ENCODE results near the gene RAB1B.

Gene RAB1B

DNA sequence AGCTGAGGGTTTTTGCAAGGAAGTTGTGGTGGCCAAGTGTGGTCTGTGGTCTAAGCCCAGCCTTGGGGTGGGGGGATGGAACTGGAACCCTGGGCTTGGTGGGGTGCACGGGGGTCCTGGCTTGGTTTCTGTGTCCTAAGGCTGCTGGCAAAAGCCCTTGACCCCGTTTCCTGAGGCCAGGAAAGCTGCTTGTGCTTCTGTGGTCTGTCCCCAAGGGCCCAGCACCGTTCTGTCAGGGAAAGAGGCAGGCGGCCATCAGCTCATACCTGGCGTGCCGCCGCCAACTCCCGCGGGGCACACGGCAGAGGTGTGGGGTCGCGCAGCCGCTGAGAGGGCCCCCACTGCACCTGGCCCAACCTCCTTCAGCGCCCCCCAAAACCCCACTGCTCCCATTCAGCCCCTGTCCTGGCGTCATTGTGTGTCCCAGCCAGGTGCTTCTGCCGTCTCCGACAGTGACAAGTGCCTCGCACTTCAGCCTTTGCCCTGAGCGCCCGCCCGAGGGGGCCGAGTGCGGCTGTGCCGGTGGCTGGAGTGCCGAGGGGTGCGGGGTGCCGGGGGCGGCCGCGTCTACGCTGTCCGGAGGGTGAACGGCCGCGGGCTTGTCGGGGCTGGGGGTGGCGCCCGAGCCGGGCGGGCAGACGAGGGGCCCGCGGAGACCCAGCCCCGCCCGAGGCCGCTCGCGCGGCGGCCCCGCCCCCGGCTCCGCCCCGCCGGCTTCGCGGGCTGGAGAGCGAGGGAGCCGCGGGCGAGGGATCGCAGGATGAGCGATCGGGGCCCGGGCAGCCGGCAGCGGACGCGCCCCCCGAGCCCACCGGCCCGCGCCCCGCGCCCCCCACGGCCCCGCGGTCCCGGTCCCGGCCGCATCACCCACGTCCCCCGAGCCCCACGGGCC is 9.3 kb downstream of the RAB1B start, which contains the start of gene CNIH2:
TSS of gene CNIH2 (plus strand) at position 705 of the 892 bp plus-strand sequence. CDS start 282 bp downstream, outside the sequence.
- Histone ChIP-seq H3K4me1 (no peaks in the 10 kb centered on the region), H3K9ac (no peak within 1 kb of the TSS)

DNA sequence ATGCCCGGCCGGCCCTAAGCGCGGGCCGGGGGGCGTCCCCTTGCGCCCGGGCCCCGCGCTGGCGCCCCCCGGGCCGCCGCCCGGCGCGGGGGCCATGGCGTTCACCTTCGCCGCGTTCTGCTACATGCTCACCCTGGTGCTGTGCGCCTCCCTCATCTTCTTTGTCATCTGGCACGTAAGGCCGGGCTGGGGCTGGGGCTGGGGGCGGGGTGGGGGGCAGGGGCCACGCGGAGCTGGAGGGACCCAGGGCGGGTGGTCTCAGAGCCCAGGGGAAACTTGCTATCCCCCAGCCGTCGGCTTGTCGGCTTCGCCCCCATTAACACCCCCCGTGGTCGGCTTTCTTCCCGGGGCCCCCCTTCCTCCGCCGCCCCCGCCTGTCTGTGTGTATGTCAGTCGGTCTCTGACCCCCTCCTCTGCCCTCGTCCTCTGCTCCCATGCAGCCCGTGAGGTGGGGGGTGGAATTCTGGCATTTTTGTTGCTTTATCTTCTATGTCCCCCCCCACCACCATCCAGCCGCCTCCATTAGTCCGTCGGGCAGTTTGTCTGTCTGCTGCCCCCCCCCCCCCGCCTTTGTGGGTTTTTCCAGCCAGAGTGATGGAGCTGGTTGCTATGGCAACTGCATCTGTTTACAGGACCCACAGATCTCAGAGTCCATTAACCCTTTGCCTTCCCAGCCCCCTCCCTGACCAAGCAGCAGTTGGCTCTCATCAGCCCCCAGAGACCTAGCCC is 10.1 kb downstream of the RAB1B start:
- Histone ChIP-seq H3K27ac (no peak overlapping the region), H3K9ac (no peak overlapping the region)

More for the DNA sequence above, 9.3 kb downstream of the RAB1B start, which contains the start of gene CNIH2:
- no peaks in the 10 kb centered on the region for H3K79me2 ChIP-seq
- H3K4me2 ChIP-seq (ENCODE audit: low read length), result no peak within 1 kb of the TSS
- no peak within 1 kb of the TSS for H3K4me3 ChIP-seq (ENCODE audit: low read depth, low read length)
- no peaks in the 10 kb centered on the region for H3K36me3 ChIP-seq (ENCODE audit: control insufficient read depth, insufficient read depth, low read length)
- no peaks in the 10 kb centered on the region for H3K27me3 ChIP-seq (ENCODE audit: control insufficient read depth, insufficient read depth, low read length)
- no peak within 1 kb of the TSS for H2AFZ ChIP-seq
- H3K9me3 ChIP-seq (ENCODE audit: control insufficient read depth, low read length), result no peaks in the 10 kb centered on the region
- TF ChIP-seq, protein P1, sequence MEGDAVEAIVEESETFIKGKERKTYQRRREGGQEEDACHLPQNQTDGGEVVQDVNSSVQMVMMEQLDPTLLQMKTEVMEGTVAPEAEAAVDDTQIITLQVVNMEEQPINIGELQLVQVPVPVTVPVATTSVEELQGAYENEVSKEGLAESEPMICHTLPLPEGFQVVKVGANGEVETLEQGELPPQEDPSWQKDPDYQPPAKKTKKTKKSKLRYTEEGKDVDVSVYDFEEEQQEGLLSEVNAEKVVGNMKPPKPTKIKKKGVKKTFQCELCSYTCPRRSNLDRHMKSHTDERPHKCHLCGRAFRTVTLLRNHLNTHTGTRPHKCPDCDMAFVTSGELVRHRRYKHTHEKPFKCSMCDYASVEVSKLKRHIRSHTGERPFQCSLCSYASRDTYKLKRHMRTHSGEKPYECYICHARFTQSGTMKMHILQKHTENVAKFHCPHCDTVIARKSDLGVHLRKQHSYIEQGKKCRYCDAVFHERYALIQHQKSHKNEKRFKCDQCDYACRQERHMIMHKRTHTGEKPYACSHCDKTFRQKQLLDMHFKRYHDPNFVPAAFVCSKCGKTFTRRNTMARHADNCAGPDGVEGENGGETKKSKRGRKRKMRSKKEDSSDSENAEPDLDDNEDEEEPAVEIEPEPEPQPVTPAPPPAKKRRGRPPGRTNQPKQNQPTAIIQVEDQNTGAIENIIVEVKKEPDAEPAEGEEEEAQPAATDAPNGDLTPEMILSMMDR (IDR thresholded peaks at IDR 0.05), result no peak
- H3K27ac ChIP-seq, result no peak within 1 kb of the TSS

DNA sequence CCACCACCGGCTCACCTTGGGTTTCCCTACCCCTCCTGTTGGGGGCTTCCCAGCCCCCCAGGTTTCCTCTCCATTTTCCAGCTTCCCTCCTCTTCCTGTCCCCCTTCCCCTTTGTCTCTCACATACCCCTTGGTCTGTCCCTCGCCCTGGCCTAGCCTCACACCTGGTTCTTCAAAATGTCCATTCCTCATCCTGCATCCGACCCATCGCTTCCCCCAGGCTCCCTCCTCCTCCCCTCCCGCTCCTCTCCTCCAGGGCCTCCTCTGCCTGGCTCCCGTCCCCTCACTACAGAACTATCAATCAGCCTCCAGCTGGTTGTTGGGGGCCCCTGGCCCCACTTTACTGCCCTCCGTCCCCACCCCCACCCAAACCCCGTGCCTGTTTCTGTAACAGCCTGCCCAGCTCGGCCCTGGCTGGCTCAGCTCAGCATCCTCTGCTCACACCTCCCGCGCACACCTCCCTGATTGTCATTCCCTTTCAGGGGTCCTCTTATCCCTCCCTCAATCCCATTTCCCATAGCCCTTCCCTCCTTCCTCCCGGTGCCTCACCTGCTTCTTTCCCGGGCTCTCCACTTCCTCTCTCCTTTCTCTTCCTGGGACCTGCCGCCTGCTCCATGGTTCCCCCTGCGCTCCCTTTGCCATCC is 10.8 kb downstream of the RAB1B start:
- TF ChIP-seq, protein P1 (IDR thresholded peaks at IDR 0.05), result no peak
- no peak overlapping the region for H2AFZ ChIP-seq
- no peak overlapping the region for H3K4me3 ChIP-seq (ENCODE audit: low read depth, low read length)
- H3K4me1 ChIP-seq, result no peaks in the 10 kb centered on the region
- no peak overlapping the region for H3K9ac ChIP-seq
- no peaks in the 10 kb centered on the region for H3K79me2 ChIP-seq
- no peaks in the 10 kb centered on the region for H3K36me3 ChIP-seq (ENCODE audit: control insufficient read depth, insufficient read depth, low read length)
- no peak overlapping the region for H3K4me2 ChIP-seq (ENCODE audit: low read length)
- H3K9me3 ChIP-seq (ENCODE audit: control insufficient read depth, low read length), result no peaks in the 10 kb centered on the region
- no peaks in the 10 kb centered on the region for H3K27me3 ChIP-seq (ENCODE audit: control insufficient read depth, insufficient read depth, low read length)
- H3K27ac ChIP-seq, result no peak overlapping the region

More for the DNA sequence above, 10.1 kb downstream of the RAB1B start:
- no peak overlapping the region for H3K4me3 ChIP-seq (ENCODE audit: low read depth, low read length)
- H3K36me3 ChIP-seq (ENCODE audit: control insufficient read depth, insufficient read depth, low read length), result no peaks in the 10 kb centered on the region
- TF ChIP-seq, protein P1 (IDR thresholded peaks at IDR 0.05), result no peak
- H3K27me3 ChIP-seq (ENCODE audit: control insufficient read depth, insufficient read depth, low read length), result no peaks in the 10 kb centered on the region
- no peak overlapping the region for H2AFZ ChIP-seq
- H3K4me1 ChIP-seq, result no peaks in the 10 kb centered on the region
- no peak overlapping the region for H3K4me2 ChIP-seq (ENCODE audit: low read length)
- no peaks in the 10 kb centered on the region for H3K9me3 ChIP-seq (ENCODE audit: control insufficient read depth, low read length)
- H3K79me2 ChIP-seq, result no peaks in the 10 kb centered on the region

DNA sequence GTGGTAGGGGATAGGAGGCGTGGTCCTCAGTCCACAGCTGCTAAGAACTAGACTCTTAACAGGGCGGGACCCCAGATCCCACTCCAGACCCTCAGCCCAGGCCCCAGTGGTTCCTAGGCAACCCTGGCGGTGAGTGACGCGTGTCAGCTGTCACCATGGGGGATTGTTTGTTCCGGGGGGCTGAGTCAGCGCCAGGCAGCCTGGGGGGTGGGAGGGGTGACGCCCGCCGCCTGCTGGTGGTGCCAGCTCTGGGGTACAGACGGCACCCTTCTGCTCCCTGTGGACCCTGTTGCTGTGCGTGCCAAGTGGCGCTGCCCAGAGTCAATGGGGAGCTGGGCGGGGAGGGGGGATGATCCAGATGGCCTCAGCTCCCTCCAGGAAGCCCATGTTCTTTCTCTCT is 12.0 kb downstream of the RAB1B start:
- H3K4me2 ChIP-seq (ENCODE audit: low read length), result no peak overlapping the region
- H3K4me3 ChIP-seq (ENCODE audit: low read depth, low read length), result no peak overlapping the region
- TF ChIP-seq, protein P1 (IDR thresholded peaks at IDR 0.05), result no peak
- no peak overlapping the region for H3K27ac ChIP-seq
- H2AFZ ChIP-seq, result no peak overlapping the region
- no peaks in the 10 kb centered on the region for H3K4me1 ChIP-seq
- no peaks in the 10 kb centered on the region for H3K79me2 ChIP-seq
- H3K27me3 ChIP-seq (ENCODE audit: control insufficient read depth, insufficient read depth, low read length), result no peaks in the 10 kb centered on the region
- no peaks in the 10 kb centered on the region for H3K9me3 ChIP-seq (ENCODE audit: control insufficient read depth, low read length)
- H3K9ac ChIP-seq, result no peak overlapping the region
- H3K36me3 ChIP-seq (ENCODE audit: control insufficient read depth, insufficient read depth, low read length), result no peaks in the 10 kb centered on the region

Data from parathyroid adenoma (tissue), 2 donors.